HG02973 (cell line): ENCODE results near the gene MYOM1.

Source experiments
- ATAC-seq: cut with Tn5 transposase; IDR thresholded peaks from one replicate; pipeline ENCODE4 v1.9.1; 2021; ENCODE audit warnings: moderate library complexity; ENCODE audit not compliant: unreplicated experiment

MYOM1 gene

DNA sequence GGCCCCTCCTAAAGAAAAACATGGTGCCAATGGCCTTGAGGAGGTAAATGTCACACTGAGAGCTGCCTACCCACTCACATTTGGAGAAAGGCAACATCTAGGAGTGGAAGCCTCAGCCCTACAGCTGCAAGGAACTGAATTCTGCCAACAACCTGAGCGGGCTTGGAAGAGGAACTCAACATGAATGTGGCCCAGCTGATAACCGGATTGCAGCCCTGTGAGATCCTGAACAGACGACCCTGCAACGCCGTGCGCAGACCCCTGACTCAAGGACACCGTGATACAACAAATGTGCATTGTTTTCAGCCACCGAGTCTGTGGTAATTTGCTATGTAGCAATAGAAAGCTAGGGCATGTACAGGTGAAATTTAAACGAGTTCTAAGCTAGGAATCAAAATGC, 99.4 kb downstream of the MYOM1 start:
- ATAC-seq: no peak

DNA sequence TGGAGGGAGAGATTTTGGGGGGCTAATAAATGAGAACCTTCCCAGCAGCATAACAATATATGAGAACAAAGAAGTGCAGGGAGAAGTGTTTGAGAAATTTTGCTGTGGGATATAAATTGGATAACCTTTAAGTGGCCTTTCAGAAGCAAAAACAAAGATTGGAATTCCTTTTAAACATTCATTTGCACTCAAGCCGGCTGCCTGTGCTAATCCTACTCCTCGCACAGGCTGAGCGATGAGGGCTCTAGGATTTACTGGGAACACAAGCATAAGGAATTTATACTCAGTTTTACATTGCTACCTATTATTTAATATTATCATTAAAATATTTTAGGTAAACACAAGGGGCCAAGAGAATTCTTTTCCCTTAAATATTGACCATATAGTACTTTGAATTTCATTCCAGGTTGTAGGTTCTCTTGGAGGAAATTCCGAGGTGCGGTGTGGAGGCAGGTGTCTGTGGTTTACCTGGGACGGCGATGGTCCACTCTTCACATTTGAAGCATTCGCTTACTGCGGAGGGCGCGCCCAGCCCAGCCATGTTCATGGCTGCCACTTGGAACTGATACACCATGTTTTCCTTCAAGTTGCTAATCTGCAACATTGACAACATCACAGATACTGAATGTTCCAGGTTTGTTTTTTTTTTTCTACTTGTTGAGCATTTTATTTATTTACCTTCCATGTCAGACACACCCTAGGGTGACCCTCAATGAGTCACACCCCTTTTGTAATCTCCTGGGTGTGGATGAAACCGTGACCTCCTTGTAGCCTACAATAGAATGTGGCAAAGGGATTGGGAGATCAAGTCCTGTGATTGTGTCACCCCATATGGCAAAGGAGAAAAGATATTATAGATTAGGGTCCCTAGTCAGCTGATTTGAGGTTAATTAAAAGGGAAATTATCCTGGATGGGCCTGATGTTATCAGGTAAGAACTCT, 100.1 kb downstream of the MYOM1 start:
- ATAC-seq: no peak

DNA sequence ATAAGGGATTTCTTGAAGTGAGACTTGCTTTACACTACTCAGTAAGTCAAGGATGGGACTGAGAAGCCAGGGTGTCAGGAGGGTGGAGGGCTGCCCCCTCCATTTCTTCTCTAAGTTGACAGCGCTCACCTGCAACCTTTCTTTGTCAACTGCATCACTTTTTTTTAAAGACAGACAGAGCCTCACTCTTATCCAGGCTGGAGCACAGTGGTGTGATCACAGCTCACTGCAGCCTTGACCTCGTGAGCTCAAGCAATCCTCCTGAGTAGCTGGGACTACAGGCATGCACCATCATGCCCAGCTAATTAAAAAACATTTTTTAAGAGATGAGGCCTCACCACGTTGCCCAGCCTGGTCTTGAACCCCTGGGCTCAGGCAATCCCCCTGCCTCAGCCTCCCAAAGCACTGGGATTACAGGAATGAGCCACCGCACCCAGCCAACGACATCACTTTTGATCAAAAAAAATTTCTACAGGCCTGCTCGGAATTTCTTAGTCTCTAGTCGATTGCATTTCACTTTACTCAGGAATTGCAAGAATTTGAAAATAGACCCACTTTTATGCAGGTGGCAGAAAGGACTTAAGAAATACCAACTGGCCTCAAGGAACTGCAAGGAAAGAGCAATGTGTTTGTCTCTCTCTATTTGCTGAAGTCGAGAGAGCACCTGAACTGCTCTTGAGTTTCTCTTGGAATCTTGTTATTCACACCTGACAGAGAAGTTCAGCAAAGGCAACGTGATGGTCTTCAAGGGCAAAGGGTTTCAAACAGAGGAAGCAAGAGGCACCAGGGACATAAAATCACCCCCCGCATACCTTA, 101.4 kb downstream of the MYOM1 start:
- no peak for ATAC-seq

GRCh38 chr18:3117493-3118192, 102.1 kb downstream of the MYOM1 start:
- no peak for ATAC-seq

- no peak for ATAC-seq
These were observed 104.2 kb downstream of the MYOM1 start for GRCh38 chr18:3115447-3116030.

- ATAC-seq: no peak
These were observed 105.3 kb downstream of the MYOM1 start for GRCh38 chr18:3114451-3114850.

GRCh38 chr18:3114026-3114425, 105.7 kb downstream of the MYOM1 start:
- ATAC-seq: no peak

DNA sequence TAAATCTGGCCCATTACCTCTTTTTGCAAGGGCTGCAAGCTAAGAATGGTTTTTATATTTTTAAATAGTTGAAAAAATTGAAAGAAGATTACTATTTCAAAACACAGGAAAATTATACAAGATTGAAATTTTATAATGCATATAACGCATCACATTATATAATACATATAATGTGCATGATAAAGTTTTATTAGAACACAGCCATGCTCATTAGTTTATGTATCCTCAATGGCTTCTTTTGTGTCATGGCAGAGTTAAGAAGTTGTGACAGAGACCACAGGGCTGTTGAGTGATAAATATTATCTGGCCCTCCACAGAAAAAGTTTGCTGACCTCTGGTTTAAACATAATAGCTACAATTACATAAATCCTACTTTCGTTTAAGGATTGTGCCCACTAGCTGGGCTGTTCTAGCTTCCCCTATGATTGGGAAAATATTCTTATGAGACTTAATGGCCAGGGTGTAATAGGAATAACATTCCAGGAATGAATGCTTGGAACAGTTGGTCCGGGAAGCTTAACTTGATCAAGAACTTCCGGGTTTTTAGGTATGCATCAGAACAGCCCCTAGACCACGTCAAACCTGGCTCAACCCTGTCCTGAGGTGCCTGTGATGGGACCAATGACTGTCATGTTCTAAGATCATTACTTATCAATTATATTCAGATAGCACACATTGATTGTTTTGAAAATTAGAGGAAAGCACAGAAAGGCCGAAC, 108.1 kb downstream of the MYOM1 start:
- ATAC-seq: no peak

DNA sequence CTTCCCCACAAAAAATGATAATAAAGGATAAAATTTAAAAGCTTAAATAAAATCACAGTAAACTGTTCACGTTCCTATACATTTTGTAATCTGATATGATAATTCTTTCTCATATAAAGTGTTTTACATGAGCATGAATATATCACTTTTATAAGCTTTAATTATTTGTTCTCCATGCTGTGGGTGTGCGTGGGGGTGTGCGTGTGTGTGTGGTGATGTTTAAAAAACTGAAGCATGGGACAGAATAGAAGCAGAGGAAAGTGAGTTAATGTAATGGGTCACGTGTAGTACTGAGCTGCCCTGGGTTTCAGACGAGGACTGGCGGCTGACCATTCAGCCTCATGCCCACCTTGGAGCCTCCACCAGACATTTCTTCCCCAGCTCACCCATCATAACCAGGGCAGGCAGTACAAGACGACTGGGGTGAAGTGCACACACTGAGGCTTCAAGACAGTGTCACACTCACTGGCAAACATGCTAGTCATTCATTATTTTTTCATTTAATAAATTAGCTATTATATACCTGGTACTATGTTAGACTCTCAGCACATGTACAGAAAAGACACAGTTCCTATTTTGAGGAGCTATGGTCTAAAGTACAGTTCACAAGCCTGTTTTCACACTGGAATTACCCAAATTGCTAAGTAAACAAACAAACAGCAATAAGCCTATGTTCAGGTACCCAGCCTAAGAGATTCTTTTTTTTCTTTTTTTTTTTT, 109.6 kb downstream of the MYOM1 start:
- ATAC-seq: no peak

GRCh38 chr18:3107740-3108151, 112.0 kb downstream of the MYOM1 start:
- ATAC-seq: no peak

DNA sequence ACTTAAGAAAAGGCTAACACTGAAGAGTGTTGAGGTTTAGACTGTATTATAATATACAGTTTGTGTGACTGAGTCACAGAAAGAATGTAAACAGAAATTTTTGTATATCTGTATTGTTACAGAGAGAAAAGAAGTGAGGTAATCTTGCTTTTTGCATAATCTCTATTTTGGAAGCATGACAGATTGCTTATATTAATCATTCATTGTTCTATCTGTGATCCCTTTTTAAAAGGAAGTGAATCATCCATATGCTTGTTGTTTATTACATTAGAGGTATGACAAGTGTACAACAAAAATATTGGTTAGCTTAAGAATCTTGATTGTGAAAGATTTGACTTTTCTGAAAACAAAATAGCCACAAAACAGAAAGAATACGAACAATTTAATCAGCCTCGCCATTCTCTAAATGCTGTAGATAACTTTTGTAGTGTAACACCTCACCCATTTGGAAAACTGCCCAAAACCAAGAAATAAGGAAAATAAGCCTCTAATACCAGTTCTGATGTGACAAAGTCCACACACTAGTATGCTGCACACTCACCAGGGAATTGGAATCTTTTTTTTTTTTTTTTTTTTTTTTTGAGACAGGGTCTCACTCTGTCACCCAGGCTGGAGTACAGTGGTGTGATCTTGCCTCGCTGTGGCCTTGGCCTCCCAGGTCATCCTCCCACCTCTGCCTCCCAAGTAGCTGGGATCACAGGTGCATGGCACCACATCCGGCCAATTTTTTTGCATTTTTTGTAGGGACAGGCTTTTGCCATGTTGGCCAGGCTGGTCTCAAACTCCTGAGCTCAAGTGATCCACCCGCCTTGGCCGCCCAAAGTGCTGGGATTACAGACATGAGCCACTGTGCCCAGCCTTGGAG, 115.3 kb downstream of the MYOM1 start:
- no peak for ATAC-seq

DNA sequence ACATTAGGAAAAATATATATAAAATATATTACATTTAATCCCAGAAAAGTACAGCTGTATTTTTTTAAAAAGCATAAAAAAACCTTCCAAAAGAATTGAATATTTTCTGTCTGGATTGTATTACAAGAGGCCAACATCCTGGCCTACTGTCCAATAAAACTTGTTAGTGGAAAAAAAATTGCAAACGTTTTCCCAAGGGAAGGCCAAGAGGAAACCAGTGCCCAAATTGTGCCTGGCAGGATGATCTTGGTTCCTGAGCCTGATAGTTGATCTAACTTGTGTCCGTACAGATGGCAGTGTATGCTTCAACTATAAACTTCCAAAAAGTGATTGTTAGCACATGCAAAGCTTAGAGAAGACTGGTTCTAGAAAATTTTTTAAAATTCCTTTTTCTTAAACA, 116.2 kb downstream of the MYOM1 start:
- ATAC-seq: no peak

GRCh38 chr18:3102983-3103382, 116.8 kb downstream of the MYOM1 start:
- no peak for ATAC-seq

DNA sequence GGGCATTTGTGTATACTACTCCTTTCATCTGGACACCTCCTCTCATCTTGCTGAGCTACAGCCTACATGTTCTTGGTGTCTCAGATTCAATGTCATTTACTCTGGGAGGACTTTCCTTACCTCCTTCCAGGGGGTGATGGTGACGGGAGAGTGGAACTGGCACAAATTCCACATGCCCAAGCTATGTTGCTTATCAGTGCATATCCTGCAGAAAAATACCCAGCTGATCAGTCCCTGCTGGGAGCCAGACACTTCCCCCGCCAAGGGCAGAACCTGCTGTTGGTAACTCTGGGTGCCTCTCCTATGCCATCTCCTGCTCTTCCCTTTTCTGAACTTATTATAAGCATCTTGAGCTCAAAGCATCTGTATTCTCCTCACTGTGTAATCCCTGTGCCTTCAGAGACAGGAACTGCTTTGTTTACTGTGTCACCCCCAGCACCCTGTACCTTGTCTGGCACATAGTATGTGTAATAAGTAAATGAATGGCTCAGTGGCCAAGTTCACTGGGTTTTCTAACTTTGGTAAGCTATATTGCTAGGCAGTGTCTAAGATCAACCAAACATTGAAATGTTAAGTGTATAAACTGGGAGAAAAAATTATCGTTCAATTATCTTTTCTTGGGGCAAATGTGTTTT, 119.2 kb downstream of the MYOM1 start:
- no peak for ATAC-seq

DNA sequence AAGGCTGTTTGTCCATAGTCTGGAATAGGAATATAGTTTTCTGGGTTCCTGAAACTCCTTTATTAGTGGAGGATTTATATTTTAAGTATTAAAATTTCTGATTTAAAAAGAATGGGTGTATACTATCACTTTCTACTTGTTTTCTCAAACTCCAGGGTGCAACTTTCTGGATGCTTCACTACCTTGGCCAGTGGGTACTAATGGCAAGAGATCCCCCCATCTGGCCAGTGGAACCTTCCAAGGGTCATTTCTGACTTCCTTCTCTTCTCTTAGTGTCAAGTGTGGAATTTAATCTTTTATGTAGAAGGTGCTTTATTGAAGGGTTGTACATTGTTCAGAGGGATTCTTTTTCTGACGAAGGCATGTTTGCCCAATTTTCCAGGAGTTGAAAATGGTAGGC, 120.4 kb downstream of the MYOM1 start:
- no peak for ATAC-seq

- no peak for ATAC-seq
These were observed 122.7 kb downstream of the MYOM1 start for GRCh38 chr18:3097082-3097481.

GRCh38 chr18:3095921-3096320, 123.8 kb downstream of the MYOM1 start:
- no peak for ATAC-seq

- no peak for ATAC-seq
These were observed 125.5 kb downstream of the MYOM1 start for GRCh38 chr18:3094338-3094684.
